Measurements from ENCODE around the gene RASL12.

GRCh38 chr15:65106011-65106590 lies 38.3 kb upstream of the RASL12 start:
- TF ChIP-seq, protein P1, sequence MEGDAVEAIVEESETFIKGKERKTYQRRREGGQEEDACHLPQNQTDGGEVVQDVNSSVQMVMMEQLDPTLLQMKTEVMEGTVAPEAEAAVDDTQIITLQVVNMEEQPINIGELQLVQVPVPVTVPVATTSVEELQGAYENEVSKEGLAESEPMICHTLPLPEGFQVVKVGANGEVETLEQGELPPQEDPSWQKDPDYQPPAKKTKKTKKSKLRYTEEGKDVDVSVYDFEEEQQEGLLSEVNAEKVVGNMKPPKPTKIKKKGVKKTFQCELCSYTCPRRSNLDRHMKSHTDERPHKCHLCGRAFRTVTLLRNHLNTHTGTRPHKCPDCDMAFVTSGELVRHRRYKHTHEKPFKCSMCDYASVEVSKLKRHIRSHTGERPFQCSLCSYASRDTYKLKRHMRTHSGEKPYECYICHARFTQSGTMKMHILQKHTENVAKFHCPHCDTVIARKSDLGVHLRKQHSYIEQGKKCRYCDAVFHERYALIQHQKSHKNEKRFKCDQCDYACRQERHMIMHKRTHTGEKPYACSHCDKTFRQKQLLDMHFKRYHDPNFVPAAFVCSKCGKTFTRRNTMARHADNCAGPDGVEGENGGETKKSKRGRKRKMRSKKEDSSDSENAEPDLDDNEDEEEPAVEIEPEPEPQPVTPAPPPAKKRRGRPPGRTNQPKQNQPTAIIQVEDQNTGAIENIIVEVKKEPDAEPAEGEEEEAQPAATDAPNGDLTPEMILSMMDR (IDR thresholded peaks at IDR 0.05): no peak
- no peak for TF ChIP-seq POLR2A (IDR thresholded peaks at IDR 0.05)

Data from esophagus squamous epithelium (tissue), 4 donors.